GM21717 (cell line): ENCODE measurements around the gene FMNL2.
"Not testable (repeated sequence)": the region's sequence is repeated elsewhere in the genome, so short reads cannot be mapped to it uniquely, and the experiment has no call there.

Experiments
- ATAC-seq: cut with Tn5 transposase; IDR thresholded peaks from one replicate; pipeline ENCODE4 v1.9.1; 2021; ENCODE audit warnings: mild to moderate bottlenecking, moderate library complexity; ENCODE audit not compliant: unreplicated experiment

Gene FMNL2

GRCh38 chr2:152466041-152466440 lies 131.1 kb downstream of the FMNL2 start:
- peak; percentile 31 for ATAC-seq

- peak; percentile 95 for ATAC-seq
Observed at GRCh38 chr2:152466980-152467676, 132.2 kb downstream of the FMNL2 start.

GRCh38 chr2:152467677-152468410 lies 132.9 kb downstream of the FMNL2 start:
- no peak for ATAC-seq

GRCh38 chr2:152468899-152469692 lies 134.1 kb downstream of the FMNL2 start:
- no peak for ATAC-seq

GRCh38 chr2:152470861-152471854 lies 136.2 kb downstream of the FMNL2 start:
- no peak for ATAC-seq

GRCh38 chr2:152472481-152472887 lies 137.5 kb downstream of the FMNL2 start:
- ATAC-seq = no peak

- ATAC-seq = no peak
Observed at GRCh38 chr2:152473151-152473857, 138.3 kb downstream of the FMNL2 start.

GRCh38 chr2:152474523-152474922 lies 139.5 kb downstream of the FMNL2 start:
- ATAC-seq = not testable (repeated sequence)

GRCh38 chr2:152475982-152476381 lies 141.0 kb downstream of the FMNL2 start:
- ATAC-seq = no peak

- no peak for ATAC-seq
Observed at GRCh38 chr2:152477347-152478092, 142.5 kb downstream of the FMNL2 start.

- ATAC-seq = no peak
Observed at GRCh38 chr2:152479282-152479681, 144.3 kb downstream of the FMNL2 start.

- ATAC-seq = no peak
Observed at GRCh38 chr2:152480821-152481399, 145.9 kb downstream of the FMNL2 start.

- ATAC-seq = no peak
Observed at GRCh38 chr2:152481881-152482583, 147.1 kb downstream of the FMNL2 start.

GRCh38 chr2:152483276-152484063 lies 148.5 kb downstream of the FMNL2 start:
- ATAC-seq = no peak

- ATAC-seq = no peak
Observed at GRCh38 chr2:152485954-152486736, 151.2 kb downstream of the FMNL2 start.

GRCh38 chr2:152486737-152487400 lies 151.9 kb downstream of the FMNL2 start:
- no peak for ATAC-seq
